B cell (primary cell): ENCODE measurements around the gene TACC3. TPM values are rescaled to one million over a fixed set of nuclear protein-coding genes. Genes with fewer than 3 reads are reported as not detected.

Source experiments
- ATAC-seq: fragments of 200-7000 bp; cut with Tn5 transposase; one replicate; pipeline ENCODE4 v1.10.0; 2021; ENCODE audit warnings: low read depth, mild to moderate bottlenecking, moderate number of reproducible peaks, moderate library complexity
- CTCF ChIA-PET: fragments of 350-600 bp; sonication (Branson Sonifier 250); formaldehyde crosslinking; loops from one replicate; lab custom pipeline; 2021; ENCODE audit warnings: antibody characterized with exemption, inconsistent platforms; lab: Charles Lee
- POLR2A ChIA-PET: fragments of 350-600 bp; sonication (Branson Sonifier 250); formaldehyde crosslinking; loops from one replicate; lab custom pipeline; 2021; ENCODE audit warnings: antibody characterized with exemption; lab: Charles Lee
- DNase-seq: peaks from one replicate; pipeline ENCODE4 v3.0.0; 2013
- H2AFZ ChIP-seq: 2 replicates; pipeline ENCODE4 v1.6.1; 2012; ENCODE audit warnings: mild to moderate bottlenecking, low read depth, low read length; ENCODE audit not compliant: insufficient read depth, poor library complexity, severe bottlenecking
- H3K27ac ChIP-seq, 2 donors: 1 replicate in 1 of 2; 2 replicates in 1 of 2; pipeline ENCODE4 v1.5.1; 2012 to 2013; ENCODE audit warnings: low read length in 2 of 2, mild to moderate bottlenecking in 2 of 2, moderate library complexity in 1 of 2
- H3K27me3 ChIP-seq, 4 experiments: fragments of 200-600 bp in 1 of 4; sonication (generic) in 1 of 4; replicated peaks in 1 of 4; 1 replicate in 2 of 4; 2 replicates in 2 of 4; pipeline versions ENCODE4 v1.6.1 to v1.7.0; 2013 to 2016; ENCODE audit warnings: low read length in 3 of 4, mild to moderate bottlenecking in 2 of 4, mixed read lengths in 1 of 4, moderate library complexity in 1 of 4; ENCODE audit not compliant: insufficient read depth in 4 of 4, control insufficient read depth in 3 of 4; ENCODE audit errors: control extremely low read depth in 1 of 4
- H3K36me3 ChIP-seq, 2 experiments: replicated peaks in 1 of 2; 1 replicate in 1 of 2; 2 replicates in 1 of 2; pipeline versions ENCODE4 v1.6.1 to v1.7.1; 2013; ENCODE audit warnings: low read length in 1 of 2; ENCODE audit not compliant: insufficient read depth in 2 of 2, control insufficient read depth in 1 of 2; ENCODE audit errors: control extremely low read depth in 1 of 2, extremely low read depth in 1 of 2
- H3K4me1 ChIP-seq, 2 donors: fragments of 200-600 bp in 1 of 2; sonication (generic) in 1 of 2; 1 replicate in 1 of 2; 2 replicates in 1 of 2; pipeline versions ENCODE4 v1.5.1 to v1.6.1; 2013 to 2017; ENCODE audit warnings: low read length in 2 of 2; ENCODE audit not compliant: control insufficient read depth in 2 of 2, insufficient read depth in 2 of 2
- H3K4me2 ChIP-seq: replicated peaks from 2 replicates; pipeline ENCODE3; 2012; ENCODE audit warnings: mild to moderate bottlenecking, low read depth, low read length; ENCODE audit not compliant: poor library complexity, severe bottlenecking
- H3K4me3 ChIP-seq, 5 experiments: fragments of 200-600 bp in 1 of 5; sonication (generic) in 1 of 5; 1 replicate in 3 of 5; 2 replicates in 2 of 5; pipeline versions ENCODE4 v1.5.1 to v1.7.0; 2011 to 2016; ENCODE audit warnings: low read length in 4 of 5, mild to moderate bottlenecking in 4 of 5, low read depth in 2 of 5, control low read depth in 1 of 5, moderate library complexity in 1 of 5; ENCODE audit not compliant: insufficient read depth in 1 of 5; ENCODE audit errors: control extremely low read depth in 1 of 5, extremely low read depth in 1 of 5
- H3K79me2 ChIP-seq: fragments of 200-600 bp; sonication (generic); one replicate; pipeline ENCODE4 v1.6.0; 2016; ENCODE audit warnings: low read length; ENCODE audit not compliant: control insufficient read depth, insufficient read depth
- H3K9ac ChIP-seq: fragments of 200-600 bp; sonication (generic); 2 replicates; pipeline ENCODE4 v1.6.1; 2017; ENCODE audit warnings: mild to moderate bottlenecking, low read length, moderate library complexity
- H3K9me3 ChIP-seq, 3 donors: one replicate each; pipeline versions ENCODE4 v1.6.1 to v1.7.1; 2013; ENCODE audit warnings: low read length in 2 of 3; ENCODE audit not compliant: control insufficient read depth in 2 of 3, insufficient read depth in 1 of 3; ENCODE audit errors: control extremely low read depth in 1 of 3
- H4K20me1 ChIP-seq: 2 replicates; pipeline ENCODE4 v1.6.0; 2012; ENCODE audit warnings: mild to moderate bottlenecking, low read length; ENCODE audit not compliant: insufficient read depth, control insufficient read depth, poor library complexity, severe bottlenecking
- H3K27ac Mint-ChIP-seq: one replicate; pipeline ENCODE4 v1.8.0; 2021; ENCODE audit warnings: mixed read lengths
- H3K27me3 Mint-ChIP-seq: one replicate; pipeline ENCODE4 v1.8.0; 2021; ENCODE audit warnings: mixed read lengths
- H3K4me1 Mint-ChIP-seq: one replicate; pipeline ENCODE4 v1.8.0; 2021; ENCODE audit warnings: mixed read lengths
- H3K4me3 Mint-ChIP-seq: one replicate; pipeline ENCODE4 v1.8.0; 2021; ENCODE audit warnings: mixed read lengths
- H3K9me3 Mint-ChIP-seq: one replicate; pipeline ENCODE4 v1.8.0; 2022; ENCODE audit warnings: mixed read lengths; ENCODE audit not compliant: insufficient read depth
- CTCF ChIP-seq: fragments of 200-600 bp; IDR thresholded peaks from one replicate; pipeline ENCODE4 v1.8.0; 2022; ENCODE audit warnings: antibody characterized with exemption, mild to moderate bottlenecking
- EZH2 ChIP-seq: IDR thresholded peaks from 2 replicates; pipeline ENCODE4 v1.6.1; 2012; ENCODE audit warnings: borderline replicate concordance, low read depth, mild to moderate bottlenecking, moderate library complexity, low read length; ENCODE audit not compliant: insufficient read depth, poor library complexity, severe bottlenecking
- WGBS: methylation state at CpG from one replicate; pipeline ENCODE4 v1.1.5; 2013; ENCODE audit warnings: missing lambda C conversion rate; ENCODE audit not compliant: insufficient coverage; 5-methylcytosine and 5-hydroxymethylcytosine counted together
- intact Hi-C: fragments of 100-400 bp; cut with micrococcal nuclease; formaldehyde crosslinking; loops from one replicate; pipeline ENCODE4 v1.10.0; 2022
- polyA plus RNA-seq: library from polyadenylated mRNA; depleted of rRNA; stranded (reverse); fragments of >200 nt; gene quantifications from 2 replicates; pipeline ENCODE4 v1.2.3, GENCODE V29; 2012
- total RNA-seq, 2 donors: library from RNA; stranded (reverse); fragments of 120-200 nt in 1 of 2; gene quantifications; 1 replicate in 1 of 2; 2 replicates in 1 of 2; pipeline versions ENCODE4 v1.2.3 to v1.2.4, GENCODE V29; 2013 to 2022

The TACC3 gene
- total and polyA plus RNA-seq, 2 donors (not counting 1 experiment from before 2014, with no cell fraction given), result 29.5 to 47.9 TPM

DNA sequence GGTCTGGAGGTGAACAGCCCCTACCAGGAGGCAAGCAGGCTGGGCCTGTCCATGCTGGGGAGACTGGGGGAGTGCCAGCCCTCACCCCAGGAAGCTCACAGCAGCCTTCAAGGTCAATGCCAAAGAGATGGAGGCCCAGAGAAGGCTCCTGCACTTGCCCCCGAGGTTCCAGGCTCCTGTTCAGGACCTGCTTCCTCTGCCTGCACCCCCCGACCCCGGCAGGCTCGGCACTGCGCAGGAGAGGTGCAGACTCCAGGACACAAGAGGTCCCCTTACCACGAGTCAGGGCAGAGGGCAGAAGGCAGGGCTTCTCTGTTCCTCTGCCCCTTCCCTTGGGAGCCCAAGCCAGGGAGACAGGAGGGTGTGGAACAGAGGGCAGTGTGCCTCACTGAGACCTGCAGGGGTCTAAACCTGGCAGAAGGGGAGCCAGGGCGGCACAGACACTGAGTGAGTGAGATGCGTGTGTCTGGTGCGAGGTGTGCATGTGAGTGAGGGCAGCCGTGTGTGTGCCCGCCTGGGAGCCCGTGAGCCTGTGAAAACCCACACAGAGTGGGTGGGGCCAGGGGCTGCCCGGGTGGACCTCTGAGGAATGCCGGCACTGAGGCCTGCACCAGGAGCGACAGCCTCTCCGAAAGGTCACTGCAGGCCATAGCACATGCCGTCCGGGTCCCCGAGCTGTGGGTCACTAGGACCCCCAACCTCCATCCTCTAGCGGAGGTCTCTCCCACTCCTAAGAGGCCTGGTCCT is 41.1 kb downstream of the TACC3 start:
- POLR2A ChIA-PET, result no interaction called here
- Histone ChIP-seq H3K9me3 (no peaks in the 10 kb centered on the region), H3K4me1 (peaks cover 9 to 10% of the 10 kb centered on the region in 2 donors), H4K20me1 (no peaks in the 10 kb centered on the region), H3K27ac (no peak overlapping the region), H3K27me3 (peaks cover 0 to 26% (median 2%) of the 10 kb centered on the region in 4 experiments), H3K36me3 (no peaks in the 10 kb centered on the region), H3K4me3 (no peak overlapping the region), H3K79me2 (no peaks in the 10 kb centered on the region), H2AFZ (no peak overlapping the region), H3K9ac (no peak overlapping the region), H3K4me2 (no peak overlapping the region)
- DNase-seq (no peak), ATAC-seq (no peak)
- intact Hi-C loops, result no loop called here
- TF ChIP-seq EZH2 (no peak), CTCF (no peak)
- Mint-ChIP-seq H3K4me3 (no peak overlapping the region), H3K27me3 (peaks cover 6% of the 10 kb centered on the region), H3K27ac (no peak overlapping the region), H3K4me1 (peaks cover 12% of the 10 kb centered on the region), H3K9me3 (no peaks in the 10 kb centered on the region)
- CTCF ChIA-PET, result no interaction called here
- WGBS, result 89% methylated on average over 20 of the region's 20 CpGs

DNA sequence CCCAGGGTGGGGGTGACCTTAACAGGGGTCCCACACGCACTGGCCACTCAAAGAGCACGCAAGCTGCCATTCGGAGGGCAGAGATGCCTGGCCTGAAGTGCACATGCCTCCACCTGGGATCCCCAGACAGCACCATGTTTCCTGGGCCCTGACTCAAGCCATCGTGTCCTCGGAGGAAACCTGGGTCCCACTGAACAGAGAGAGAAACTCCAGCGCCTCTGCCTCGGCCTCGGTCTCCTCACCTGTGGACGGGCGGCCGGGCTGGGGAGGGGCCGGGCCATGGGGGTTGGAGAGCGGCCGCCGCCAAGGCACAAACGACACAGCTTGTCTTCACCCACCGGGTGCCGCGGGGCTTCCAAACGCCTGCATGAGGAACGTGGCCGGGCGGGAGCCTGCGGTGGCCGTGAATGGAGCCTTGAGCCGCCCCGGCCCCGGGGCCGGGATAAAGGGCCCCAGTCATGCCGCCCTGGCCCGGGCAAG is 41.8 kb downstream of the TACC3 start:
- H3K4me1 ChIP-seq, result peaks cover 12 to 14% of the 10 kb centered on the region in 2 donors
- H3K4me3 ChIP-seq, result no peak overlapping the region
- no peak overlapping the region for H2AFZ ChIP-seq
- peaks cover 14% of the 10 kb centered on the region for H3K4me1 Mint-ChIP-seq
- intact Hi-C loops, result no loop called here
- H3K27me3 ChIP-seq, result peaks cover 0 to 29% (median 3%) of the 10 kb centered on the region in 4 experiments
- no peak overlapping the region for H3K4me3 Mint-ChIP-seq
- no peaks in the 10 kb centered on the region for H3K36me3 ChIP-seq
- H4K20me1 ChIP-seq, result no peaks in the 10 kb centered on the region
- WGBS, result 36% methylated on average over 31 of the region's 31 CpGs
- no peaks in the 10 kb centered on the region for H3K79me2 ChIP-seq
- ATAC-seq (no peak), DNase-seq (no peak)
- no peak overlapping the region for H3K27ac ChIP-seq
- TF ChIP-seq EZH2 (no peak), CTCF (no peak)
- POLR2A ChIA-PET, result no interaction called here
- H3K9me3 ChIP-seq, result no peaks in the 10 kb centered on the region
- H3K4me2 ChIP-seq, result peak overlapping the region; percentile 25
- no peak overlapping the region for H3K9ac ChIP-seq
- no peaks in the 10 kb centered on the region for H3K9me3 Mint-ChIP-seq
- CTCF ChIA-PET, result no interaction called here
- peak overlapping the region; percentile 37 for H3K27ac Mint-ChIP-seq
- peaks cover 9% of the 10 kb centered on the region for H3K27me3 Mint-ChIP-seq
